Skeletal muscle tissue (tissue), 4 donors: Measurements from ENCODE around the gene PGR. TPM values are rescaled to one million over a fixed set of nuclear protein-coding genes. Genes with fewer than 3 reads are reported as not detected.

Experiments
- H3K27ac ChIP-seq: one replicate; pipeline ENCODE4 v1.7.0; 2013; ENCODE audit warnings: mild to moderate bottlenecking, low read depth, low read length, inconsistent platforms
- H3K27me3 ChIP-seq, 3 donors: one replicate each; pipeline ENCODE4 v1.7.0; 2013; ENCODE audit warnings: low read length in 3 of 3; ENCODE audit not compliant: control insufficient read depth in 3 of 3, insufficient read depth in 3 of 3
- H3K36me3 ChIP-seq, 3 donors: one replicate each; pipeline ENCODE4 v1.7.0; 2013; ENCODE audit warnings: low read length in 3 of 3; ENCODE audit not compliant: control insufficient read depth in 3 of 3, insufficient read depth in 3 of 3
- H3K4me1 ChIP-seq, 3 donors: one replicate each; pipeline ENCODE4 v1.7.0; 2013; ENCODE audit warnings: low read length in 3 of 3, mild to moderate bottlenecking in 3 of 3; ENCODE audit not compliant: control insufficient read depth in 3 of 3, insufficient read depth in 3 of 3
- H3K4me3 ChIP-seq, 3 donors: one replicate each; pipeline ENCODE4 v1.7.0; 2013; ENCODE audit warnings: low read length in 3 of 3
- H3K9ac ChIP-seq, 3 donors: one replicate each; pipeline ENCODE4 v1.7.0; 2013; ENCODE audit warnings: low read length in 3 of 3, mild to moderate bottlenecking in 3 of 3, moderate library complexity in 2 of 3, low read depth in 1 of 3
- H3K9me3 ChIP-seq, 3 donors: one replicate each; pipeline ENCODE4 v1.7.0; 2013; ENCODE audit warnings: low read length in 3 of 3; ENCODE audit not compliant: control insufficient read depth in 3 of 3
- total RNA-seq: library from RNA; depleted of rRNA; stranded (reverse); fragments of >200 nt; gene quantifications from one replicate; pipeline ENCODE4 v1.2.3, GENCODE V29; 2014
- donor health status: Osteomylitis.

The PGR gene
- total RNA-seq, 1 donor from 2014 or later, result not detected

- Histone ChIP-seq H3K36me3 (no peaks in the 10 kb centered on the region), H3K4me1 (no peaks in the 10 kb centered on the region), H3K27me3 (no peaks in the 10 kb centered on the region), H3K9me3 (no peaks in the 10 kb centered on the region), H3K4me3 (no peak overlapping the region), H3K27ac (no peak overlapping the region), H3K9ac (no peak overlapping the region)
Observed at GRCh38 chr11:101045415-101045814, 84.2 kb downstream of the PGR start.

GRCh38 chr11:101043940-101044339 lies 85.7 kb downstream of the PGR start:
- no peak overlapping the region for H3K4me3 ChIP-seq
- no peaks in the 10 kb centered on the region for H3K9me3 ChIP-seq
- no peaks in the 10 kb centered on the region for H3K27me3 ChIP-seq
- H3K9ac ChIP-seq, result no peak overlapping the region
- H3K4me1 ChIP-seq, result no peaks in the 10 kb centered on the region
- H3K27ac ChIP-seq, result no peak overlapping the region
- no peaks in the 10 kb centered on the region for H3K36me3 ChIP-seq

- H3K4me3 ChIP-seq, result no peak overlapping the region
- no peaks in the 10 kb centered on the region for H3K9me3 ChIP-seq
- H3K27ac ChIP-seq, result no peak overlapping the region
- no peak overlapping the region for H3K9ac ChIP-seq
- no peaks in the 10 kb centered on the region for H3K27me3 ChIP-seq
- peaks cover 0 to 2% (median 0%) of the 10 kb centered on the region in 3 donors for H3K4me1 ChIP-seq
- no peaks in the 10 kb centered on the region for H3K36me3 ChIP-seq
Observed at GRCh38 chr11:101035872-101036271, 93.7 kb downstream of the PGR start.

- no peak overlapping the region for H3K4me3 ChIP-seq
- H3K27ac ChIP-seq, result no peak overlapping the region
- no peak overlapping the region for H3K9ac ChIP-seq
Observed at GRCh38 chr11:101034076-101034475, 95.5 kb downstream of the PGR start.

GRCh38 chr11:101032991-101033390 lies 96.6 kb downstream of the PGR start:
- H3K9ac ChIP-seq, result no peak overlapping the region
- no peak overlapping the region for H3K27ac ChIP-seq
- H3K36me3 ChIP-seq, result no peaks in the 10 kb centered on the region
- no peaks in the 10 kb centered on the region for H3K9me3 ChIP-seq
- peaks cover 0 to 2% (median 0%) of the 10 kb centered on the region in 3 donors for H3K4me1 ChIP-seq
- H3K27me3 ChIP-seq, result no peaks in the 10 kb centered on the region
- H3K4me3 ChIP-seq, result no peak overlapping the region

More at GRCh38 chr11:101034076-101034475, 95.5 kb downstream of the PGR start:
- Histone ChIP-seq H3K27me3 (no peaks in the 10 kb centered on the region), H3K9me3 (no peaks in the 10 kb centered on the region), H3K4me1 (peaks cover 0 to 2% (median 0%) of the 10 kb centered on the region in 3 donors), H3K36me3 (no peaks in the 10 kb centered on the region)

- Histone ChIP-seq H3K4me1 (peaks cover 0 to 2% (median 0%) of the 10 kb centered on the region in 3 donors), H3K4me3 (no peak overlapping the region), H3K9ac (no peak overlapping the region), H3K27ac (no peak overlapping the region), H3K27me3 (no peaks in the 10 kb centered on the region), H3K9me3 (no peaks in the 10 kb centered on the region), H3K36me3 (no peaks in the 10 kb centered on the region)
Observed at GRCh38 chr11:101031713-101032112, 97.9 kb downstream of the PGR start.

- H3K36me3 ChIP-seq, result no peaks in the 10 kb centered on the region
Observed at GRCh38 chr11:101030692-101031091, 98.9 kb downstream of the PGR start.

GRCh38 chr11:101030015-101030414 lies 99.6 kb downstream of the PGR start:
- Histone ChIP-seq H3K27me3 (no peaks in the 10 kb centered on the region), H3K9ac (no peak overlapping the region), H3K4me3 (no peak overlapping the region), H3K4me1 (peaks cover 0 to 2% (median 0%) of the 10 kb centered on the region in 3 donors), H3K36me3 (no peaks in the 10 kb centered on the region), H3K9me3 (no peaks in the 10 kb centered on the region), H3K27ac (no peak overlapping the region)

More at GRCh38 chr11:101030692-101031091, 98.9 kb downstream of the PGR start:
- H3K9me3 ChIP-seq, result no peaks in the 10 kb centered on the region
- no peaks in the 10 kb centered on the region for H3K27me3 ChIP-seq
- no peak overlapping the region for H3K9ac ChIP-seq
- H3K4me3 ChIP-seq, result no peak overlapping the region
- H3K4me1 ChIP-seq, result peaks cover 0 to 2% (median 0%) of the 10 kb centered on the region in 3 donors
- H3K27ac ChIP-seq, result no peak overlapping the region

- Histone ChIP-seq H3K9ac (no peak overlapping the region), H3K27me3 (no peaks in the 10 kb centered on the region), H3K4me3 (no peak overlapping the region), H3K36me3 (no peaks in the 10 kb centered on the region), H3K4me1 (peaks cover 0 to 2% (median 0%) of the 10 kb centered on the region in 3 donors), H3K9me3 (no peaks in the 10 kb centered on the region), H3K27ac (no peak overlapping the region)
Observed at GRCh38 chr11:101028644-101029043, 101.0 kb downstream of the PGR start.

GRCh38 chr11:101022256-101022655 lies 107.4 kb downstream of the PGR start:
- Histone ChIP-seq H3K27ac (no peak overlapping the region), H3K27me3 (peaks cover 0 to 2% (median 0%) of the 10 kb centered on the region in 3 donors), H3K36me3 (no peaks in the 10 kb centered on the region), H3K4me3 (no peak overlapping the region), H3K9ac (no peak overlapping the region), H3K9me3 (no peaks in the 10 kb centered on the region), H3K4me1 (no peaks in the 10 kb centered on the region)
